ENCODE results near the gene GAS2L2. TPM values are rescaled to one million over a fixed set of nuclear protein-coding genes. Genes with fewer than 3 reads are reported as not detected.

GAS2L2 gene
- total and polyA plus RNA-seq, 10 donors = 0.02 to 0.03 (median 0.02) TPM; not detected in 7

DNA sequence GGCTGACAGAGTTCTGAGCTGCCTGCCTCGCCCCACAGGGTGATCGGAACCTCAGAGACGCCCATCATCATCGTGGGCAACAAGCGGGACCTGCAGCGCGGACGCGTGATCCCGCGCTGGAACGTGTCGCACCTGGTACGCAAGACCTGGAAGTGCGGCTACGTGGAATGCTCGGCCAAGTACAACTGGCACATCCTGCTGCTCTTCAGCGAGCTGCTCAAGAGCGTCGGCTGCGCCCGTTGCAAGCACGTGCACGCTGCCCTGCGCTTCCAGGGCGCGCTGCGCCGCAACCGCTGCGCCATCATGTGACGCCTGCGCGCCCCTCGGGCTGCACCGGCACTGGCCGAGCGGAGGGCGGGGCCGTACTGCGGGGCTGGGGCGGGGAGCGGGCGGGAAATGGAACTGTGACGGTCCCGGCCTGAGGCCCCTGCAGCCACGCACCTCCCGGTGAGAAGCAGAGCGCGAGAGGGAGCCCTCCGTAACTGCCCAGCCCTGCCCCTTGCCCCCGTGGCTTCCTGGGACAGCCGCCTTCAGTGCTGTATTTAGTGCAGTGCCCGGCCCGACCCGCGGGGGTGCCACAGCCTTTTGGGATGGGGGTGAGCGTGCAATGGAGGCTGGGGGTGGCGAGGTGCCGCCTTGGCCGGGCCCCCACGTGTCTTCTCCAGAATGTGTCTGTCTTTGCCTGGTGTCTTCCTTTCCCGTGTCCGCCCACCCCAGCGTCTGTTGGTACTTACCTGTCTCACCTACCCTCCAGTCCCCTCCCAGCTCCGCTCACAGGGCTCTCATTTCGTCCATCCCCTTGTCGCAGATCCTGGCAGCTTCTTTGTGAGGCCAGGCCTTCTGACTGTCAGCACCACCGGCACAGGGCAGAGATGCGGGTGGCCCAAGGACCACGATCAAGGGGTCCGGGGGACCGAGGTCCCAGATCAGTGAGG is 11.8 kb downstream of the GAS2L2 start:
- no peaks in the 10 kb centered on the region for H3K36me3 ChIP-seq
- WGBS, 5 donors = 18 to 25% (median 23%) methylated on average over 65 to 73 of the region's 73 CpGs
- peaks cover 0 to 62% (median 24%) of the 10 kb centered on the region in 7 donors for H3K27me3 ChIP-seq (replicated peaks in 1 of 7)
- peaks cover 0 to 13% (median 8%) of the 10 kb centered on the region in 6 donors for H3K4me1 ChIP-seq
- TF ChIP-seq, protein P1, sequence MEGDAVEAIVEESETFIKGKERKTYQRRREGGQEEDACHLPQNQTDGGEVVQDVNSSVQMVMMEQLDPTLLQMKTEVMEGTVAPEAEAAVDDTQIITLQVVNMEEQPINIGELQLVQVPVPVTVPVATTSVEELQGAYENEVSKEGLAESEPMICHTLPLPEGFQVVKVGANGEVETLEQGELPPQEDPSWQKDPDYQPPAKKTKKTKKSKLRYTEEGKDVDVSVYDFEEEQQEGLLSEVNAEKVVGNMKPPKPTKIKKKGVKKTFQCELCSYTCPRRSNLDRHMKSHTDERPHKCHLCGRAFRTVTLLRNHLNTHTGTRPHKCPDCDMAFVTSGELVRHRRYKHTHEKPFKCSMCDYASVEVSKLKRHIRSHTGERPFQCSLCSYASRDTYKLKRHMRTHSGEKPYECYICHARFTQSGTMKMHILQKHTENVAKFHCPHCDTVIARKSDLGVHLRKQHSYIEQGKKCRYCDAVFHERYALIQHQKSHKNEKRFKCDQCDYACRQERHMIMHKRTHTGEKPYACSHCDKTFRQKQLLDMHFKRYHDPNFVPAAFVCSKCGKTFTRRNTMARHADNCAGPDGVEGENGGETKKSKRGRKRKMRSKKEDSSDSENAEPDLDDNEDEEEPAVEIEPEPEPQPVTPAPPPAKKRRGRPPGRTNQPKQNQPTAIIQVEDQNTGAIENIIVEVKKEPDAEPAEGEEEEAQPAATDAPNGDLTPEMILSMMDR (IDR thresholded peaks at IDR 0.05 in 8 of 11, conservative IDR thresholded peaks at IDR 0.05 in 3 of 11) = no peak
- TF ChIP-seq POLR2AphosphoS5 (IDR thresholded peaks at IDR 0.05) (no peak), POLR2A (IDR thresholded peaks at IDR 0.05) (no peak)
- no peaks in the 10 kb centered on the region for H3K9me3 ChIP-seq
- DNase-seq = no peak
- H3K4me3 ChIP-seq = peak overlapping the region in 3 of 8 donors; percentile 18 to 51 (median 22)
- intact Hi-C loops (cut with DNase I; ENCODE audit: low total_unique reads) = loop anchor here (10.0 kb wide), 2 partner anchors 426 to 576 kb away; no protein-coding TSS in a partner anchor
- no peak overlapping the region for H3K27ac ChIP-seq

DNA sequence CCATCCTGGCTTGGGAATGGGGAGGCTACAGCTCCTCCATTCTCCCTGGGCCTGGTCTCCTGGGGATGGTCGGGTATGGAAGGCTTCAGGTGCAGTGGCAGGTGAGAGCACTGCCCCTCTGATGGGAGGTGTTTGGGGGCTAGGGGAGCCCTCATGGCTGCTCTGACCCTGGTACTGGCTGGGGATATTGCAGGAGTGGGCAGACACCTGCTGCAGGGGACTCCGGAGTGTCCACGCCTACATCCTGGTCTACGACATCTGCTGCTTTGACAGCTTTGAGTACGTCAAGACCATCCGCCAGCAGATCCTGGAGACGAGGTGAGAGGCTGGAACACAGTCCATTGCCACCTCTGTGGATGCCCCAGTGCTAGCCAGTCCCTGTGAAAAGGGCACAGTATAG is 12.8 kb downstream of the GAS2L2 start:
- Histone ChIP-seq H3K4me1 (peaks cover 0 to 13% (median 8%) of the 10 kb centered on the region in 6 donors), H3K36me3 (no peaks in the 10 kb centered on the region), H3K9me3 (no peaks in the 10 kb centered on the region), H3K27ac (no peak overlapping the region), H3K27me3 (replicated peaks in 1 of 7) (peaks cover 0 to 51% (median 24%) of the 10 kb centered on the region in 7 donors), H3K4me3 (no peak overlapping the region)
- TF ChIP-seq, protein P1 (IDR thresholded peaks at IDR 0.05 in 8 of 11, conservative IDR thresholded peaks at IDR 0.05 in 3 of 11) = no peak
- no peak for TF ChIP-seq POLR2A (IDR thresholded peaks at IDR 0.05)
- no peak for TF ChIP-seq POLR2AphosphoS5 (IDR thresholded peaks at IDR 0.05)
- intact Hi-C loops (cut with DNase I; ENCODE audit: low total_unique reads) = loop anchor here (10.0 kb wide), 2 partner anchors 425 to 575 kb away; no protein-coding TSS in a partner anchor
- no peak for DNase-seq
- WGBS, 5 donors = 83 to 92% (median 87%) methylated on average over 1 to 7 of the region's 7 CpGs

DNA sequence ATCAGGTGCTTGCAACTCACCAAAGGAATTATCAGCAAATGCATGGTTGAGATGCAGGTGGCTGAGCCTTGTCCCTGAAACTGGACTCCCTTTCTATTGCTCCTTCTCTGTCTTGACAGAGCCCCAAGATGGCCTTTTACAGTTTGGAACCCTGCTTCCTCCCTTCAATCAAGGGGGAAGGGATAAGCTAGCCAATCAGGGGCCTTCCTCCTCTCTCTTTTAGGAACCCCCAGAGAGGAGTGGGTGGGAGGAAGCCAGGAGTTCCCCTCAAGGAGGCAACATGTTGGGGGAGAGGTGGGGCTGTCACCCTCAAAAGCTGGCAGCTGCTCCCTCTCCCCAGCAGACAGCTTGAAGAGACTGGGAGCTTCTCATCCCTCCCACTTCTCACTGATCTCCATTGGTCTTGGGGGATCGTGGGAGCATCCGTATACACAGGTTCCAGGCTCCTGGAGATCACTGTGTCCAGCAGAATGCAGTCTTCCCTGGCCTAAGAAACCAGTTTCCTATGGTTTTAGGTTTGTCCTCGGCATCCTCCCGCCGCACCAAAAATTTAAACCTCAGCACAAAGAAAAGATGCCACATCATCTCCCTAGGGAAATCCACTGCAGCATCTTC is 14.4 kb downstream of the GAS2L2 start:
- Histone ChIP-seq H3K27me3 (replicated peaks in 1 of 7) (peaks cover 0 to 38% (median 24%) of the 10 kb centered on the region in 7 donors), H3K27ac (no peak overlapping the region), H3K4me1 (peaks cover 0 to 13% (median 8%) of the 10 kb centered on the region in 6 donors), H3K4me3 (no peak overlapping the region), H3K9me3 (no peaks in the 10 kb centered on the region), H3K36me3 (no peaks in the 10 kb centered on the region)
- TF ChIP-seq, protein P1 (IDR thresholded peaks at IDR 0.05 in 8 of 11, conservative IDR thresholded peaks at IDR 0.05 in 3 of 11) = no peak
- TF ChIP-seq POLR2A (IDR thresholded peaks at IDR 0.05) (no peak), POLR2AphosphoS5 (IDR thresholded peaks at IDR 0.05) (no peak)
- intact Hi-C loops (cut with DNase I; ENCODE audit: low total_unique reads) = no loop called here
- no peak for DNase-seq
- WGBS, 5 donors = 79 to 91% (median 82%) methylated on average over 5 of the region's 5 CpGs
